Measurements from ENCODE around the gene ZNF296. TPM values are rescaled to one million over a fixed set of nuclear protein-coding genes. Genes with fewer than 3 reads are reported as not detected.

Gene ZNF296
- total RNA-seq, 1 experiment from 2014 or later = 6.7 TPM

DNA sequence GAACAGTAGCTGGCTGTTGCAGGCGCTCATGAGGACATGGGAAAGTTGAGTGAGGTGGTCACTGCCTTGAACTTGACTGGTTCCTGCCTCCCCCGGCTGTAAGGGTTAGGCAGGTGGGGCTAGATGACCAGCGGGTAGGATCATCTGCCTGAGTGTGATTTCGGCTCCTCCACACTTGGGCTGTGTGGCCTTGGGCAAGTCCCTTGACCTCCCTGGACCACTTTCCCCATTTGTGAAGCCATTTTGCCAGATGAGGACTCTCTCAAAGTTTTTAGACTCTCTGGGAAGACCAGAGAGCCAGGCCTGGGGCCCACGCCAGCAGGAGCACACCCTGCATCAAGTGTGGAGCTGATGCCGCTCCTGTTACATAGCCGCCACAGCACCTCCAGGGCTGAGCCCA lies 26.2 kb upstream of the ZNF296 start:
- DNase-seq (ENCODE audit: low read depth, low spot score) (no peak), ATAC-seq (no peak)
- Histone ChIP-seq H3K4me1 (ENCODE audit: control insufficient read depth, insufficient read depth, low read length) (peaks cover 28% of the 10 kb centered on the region), H3K27ac (ENCODE audit: low read length) (no peak overlapping the region), H3K9me3 (ENCODE audit: control insufficient read depth, insufficient read depth, low read depth, low read length) (no peaks in the 10 kb centered on the region), H3K36me3 (ENCODE audit: control insufficient read depth, insufficient read depth, low read length) (no peaks in the 10 kb centered on the region), H3K4me3 (ENCODE audit: low read depth in 2 of 2, low read length in 2 of 2) (no peak overlapping the region), H3K27me3 (ENCODE audit: control insufficient read depth, insufficient read depth, low read length) (no peaks in the 10 kb centered on the region)
- ChIA-PET POLR2A (interaction anchor here (0.6 kb wide), 1 partner anchor 13 kb away, joined by 5 read pairs; no protein-coding TSS in a partner anchor), CTCF (no interaction called here)
- TF ChIP-seq, protein P1, sequence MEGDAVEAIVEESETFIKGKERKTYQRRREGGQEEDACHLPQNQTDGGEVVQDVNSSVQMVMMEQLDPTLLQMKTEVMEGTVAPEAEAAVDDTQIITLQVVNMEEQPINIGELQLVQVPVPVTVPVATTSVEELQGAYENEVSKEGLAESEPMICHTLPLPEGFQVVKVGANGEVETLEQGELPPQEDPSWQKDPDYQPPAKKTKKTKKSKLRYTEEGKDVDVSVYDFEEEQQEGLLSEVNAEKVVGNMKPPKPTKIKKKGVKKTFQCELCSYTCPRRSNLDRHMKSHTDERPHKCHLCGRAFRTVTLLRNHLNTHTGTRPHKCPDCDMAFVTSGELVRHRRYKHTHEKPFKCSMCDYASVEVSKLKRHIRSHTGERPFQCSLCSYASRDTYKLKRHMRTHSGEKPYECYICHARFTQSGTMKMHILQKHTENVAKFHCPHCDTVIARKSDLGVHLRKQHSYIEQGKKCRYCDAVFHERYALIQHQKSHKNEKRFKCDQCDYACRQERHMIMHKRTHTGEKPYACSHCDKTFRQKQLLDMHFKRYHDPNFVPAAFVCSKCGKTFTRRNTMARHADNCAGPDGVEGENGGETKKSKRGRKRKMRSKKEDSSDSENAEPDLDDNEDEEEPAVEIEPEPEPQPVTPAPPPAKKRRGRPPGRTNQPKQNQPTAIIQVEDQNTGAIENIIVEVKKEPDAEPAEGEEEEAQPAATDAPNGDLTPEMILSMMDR (IDR thresholded peaks at IDR 0.05) = no peak
- TF ChIP-seq POLR2AphosphoS5 (IDR thresholded peaks at IDR 0.05; ENCODE audit: low read depth, low read length) (no peak), SIN3A (IDR thresholded peaks at IDR 0.05; ENCODE audit: borderline replicate concordance, insufficient read depth, low read depth, low read length) (no peak), TCF7L2 (IDR thresholded peaks at IDR 0.05; ENCODE audit: low read depth, low read length) (no peak)
- TF ChIP-seq, protein P2, sequence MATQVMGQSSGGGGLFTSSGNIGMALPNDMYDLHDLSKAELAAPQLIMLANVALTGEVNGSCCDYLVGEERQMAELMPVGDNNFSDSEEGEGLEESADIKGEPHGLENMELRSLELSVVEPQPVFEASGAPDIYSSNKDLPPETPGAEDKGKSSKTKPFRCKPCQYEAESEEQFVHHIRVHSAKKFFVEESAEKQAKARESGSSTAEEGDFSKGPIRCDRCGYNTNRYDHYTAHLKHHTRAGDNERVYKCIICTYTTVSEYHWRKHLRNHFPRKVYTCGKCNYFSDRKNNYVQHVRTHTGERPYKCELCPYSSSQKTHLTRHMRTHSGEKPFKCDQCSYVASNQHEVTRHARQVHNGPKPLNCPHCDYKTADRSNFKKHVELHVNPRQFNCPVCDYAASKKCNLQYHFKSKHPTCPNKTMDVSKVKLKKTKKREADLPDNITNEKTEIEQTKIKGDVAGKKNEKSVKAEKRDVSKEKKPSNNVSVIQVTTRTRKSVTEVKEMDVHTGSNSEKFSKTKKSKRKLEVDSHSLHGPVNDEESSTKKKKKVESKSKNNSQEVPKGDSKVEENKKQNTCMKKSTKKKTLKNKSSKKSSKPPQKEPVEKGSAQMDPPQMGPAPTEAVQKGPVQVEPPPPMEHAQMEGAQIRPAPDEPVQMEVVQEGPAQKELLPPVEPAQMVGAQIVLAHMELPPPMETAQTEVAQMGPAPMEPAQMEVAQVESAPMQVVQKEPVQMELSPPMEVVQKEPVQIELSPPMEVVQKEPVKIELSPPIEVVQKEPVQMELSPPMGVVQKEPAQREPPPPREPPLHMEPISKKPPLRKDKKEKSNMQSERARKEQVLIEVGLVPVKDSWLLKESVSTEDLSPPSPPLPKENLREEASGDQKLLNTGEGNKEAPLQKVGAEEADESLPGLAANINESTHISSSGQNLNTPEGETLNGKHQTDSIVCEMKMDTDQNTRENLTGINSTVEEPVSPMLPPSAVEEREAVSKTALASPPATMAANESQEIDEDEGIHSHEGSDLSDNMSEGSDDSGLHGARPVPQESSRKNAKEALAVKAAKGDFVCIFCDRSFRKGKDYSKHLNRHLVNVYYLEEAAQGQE (IDR thresholded peaks at IDR 0.05; ENCODE audit: insufficient read depth in 1 of 2, low read depth in 2 of 2, low read length in 1 of 2) = no peak
- intact Hi-C loops (cut with micrococcal nuclease; ENCODE audit: unreplicated experiment) (no loop called here), in situ Hi-C loops (cut with HindIII; ENCODE audit: low pct_unique_long_range_greater_than_20kb, low sequenced_read_pairs) (no loop called here)
- BruUV-seq (replicated peaks) = no TSS peak

- intact Hi-C loops (cut with micrococcal nuclease; ENCODE audit: unreplicated experiment) (no loop called here), in situ Hi-C loops (cut with HindIII; ENCODE audit: low pct_unique_long_range_greater_than_20kb, low sequenced_read_pairs) (no loop called here)
- POLR2A ChIA-PET = interaction anchor here (0.6 kb wide), 1 partner anchor 14 kb away, joined by 5 read pairs; no protein-coding TSS in a partner anchor
- no TSS peak for BruUV-seq (replicated peaks)
- H3K36me3 ChIP-seq (ENCODE audit: control insufficient read depth, insufficient read depth, low read length) = no peaks in the 10 kb centered on the region
- DNase-seq (ENCODE audit: low read depth, low spot score) (no peak), ATAC-seq (no peak)
- H3K27me3 ChIP-seq (ENCODE audit: control insufficient read depth, insufficient read depth, low read length) = no peaks in the 10 kb centered on the region
- no peak overlapping the region for H3K4me3 ChIP-seq (ENCODE audit: low read depth in 2 of 2, low read length in 2 of 2)
- H3K27ac ChIP-seq (ENCODE audit: low read length) = no peak overlapping the region
- peaks cover 33% of the 10 kb centered on the region for H3K4me1 ChIP-seq (ENCODE audit: control insufficient read depth, insufficient read depth, low read length)
- TF ChIP-seq, protein P2 (IDR thresholded peaks at IDR 0.05; ENCODE audit: insufficient read depth in 1 of 2, low read depth in 2 of 2, low read length in 1 of 2) = no peak
- no peak for TF ChIP-seq POLR2AphosphoS5 (IDR thresholded peaks at IDR 0.05; ENCODE audit: low read depth, low read length)
- TF ChIP-seq SIN3A (IDR thresholded peaks at IDR 0.05; ENCODE audit: borderline replicate concordance, insufficient read depth, low read depth, low read length) = no peak
- TF ChIP-seq, protein P1 (IDR thresholded peaks at IDR 0.05) = no peak
- no peak for TF ChIP-seq TCF7L2 (IDR thresholded peaks at IDR 0.05; ENCODE audit: low read depth, low read length)
- no peaks in the 10 kb centered on the region for H3K9me3 ChIP-seq (ENCODE audit: control insufficient read depth, insufficient read depth, low read depth, low read length)
- CTCF ChIA-PET = no interaction called here
Observed at GRCh38 chr19:45101806-45102205, 25.5 kb upstream of the ZNF296 start.
